Right atrium auricular region (tissue), 2 donors: ENCODE data around the gene BMP4. TPM values are rescaled to one million over a fixed set of nuclear protein-coding genes. Genes with fewer than 3 reads are reported as not detected.

Source experiments
- DNase-seq: peaks from one replicate; pipeline ENCODE4 v3.0.0-alpha.2; 2019; ENCODE audit warnings: low spot score
- H3K27ac ChIP-seq, 2 donors: fragments of 200-600 bp; sonication (generic); 1 replicate in 1 of 2; 2 replicates in 1 of 2; pipeline ENCODE4 v1.5.1; 2016 to 2019
- H3K27me3 ChIP-seq, 2 donors: fragments of 200-600 bp; sonication (generic); one replicate each; pipeline versions ENCODE4 v1.5.1 to v1.6.0; 2017 to 2019
- H3K36me3 ChIP-seq: fragments of 200-600 bp; sonication (generic); one replicate; pipeline ENCODE4 v1.5.1; 2016
- H3K4me1 ChIP-seq, 2 donors: fragments of 200-600 bp; sonication (generic); one replicate each; pipeline versions ENCODE4 v1.5.1 to v1.6.0; 2017 to 2019
- H3K4me3 ChIP-seq, 2 donors: fragments of 200-600 bp; sonication (generic); 1 replicate in 1 of 2; 2 replicates in 1 of 2; pipeline ENCODE4 v1.5.1; 2017 to 2019; ENCODE audit warnings: mild to moderate bottlenecking in 1 of 2, moderate library complexity in 1 of 2
- H3K9me3 ChIP-seq, 2 donors: fragments of 200-600 bp; sonication (generic); one replicate each; pipeline ENCODE4 v1.5.1; 2019
- total RNA-seq, 2 donors: library from RNA; depleted of rRNA; stranded (reverse); fragments of >200 nt; gene quantifications; one replicate each; pipeline ENCODE4 v1.1.0, GENCODE V29; 2016
- TF ChIP-seq, protein P1 (sequence below), 2 donors: fragments of 200-600 bp; sonication (generic); IDR thresholded peaks; one replicate each; pipeline ENCODE4 v1.5.1; 2019; ENCODE audit warnings: antibody characterized with exemption in 2 of 2

BMP4 gene
- total RNA-seq, 2 donors from 2014 or later, result 7.8 to 17.9 TPM

DNA sequence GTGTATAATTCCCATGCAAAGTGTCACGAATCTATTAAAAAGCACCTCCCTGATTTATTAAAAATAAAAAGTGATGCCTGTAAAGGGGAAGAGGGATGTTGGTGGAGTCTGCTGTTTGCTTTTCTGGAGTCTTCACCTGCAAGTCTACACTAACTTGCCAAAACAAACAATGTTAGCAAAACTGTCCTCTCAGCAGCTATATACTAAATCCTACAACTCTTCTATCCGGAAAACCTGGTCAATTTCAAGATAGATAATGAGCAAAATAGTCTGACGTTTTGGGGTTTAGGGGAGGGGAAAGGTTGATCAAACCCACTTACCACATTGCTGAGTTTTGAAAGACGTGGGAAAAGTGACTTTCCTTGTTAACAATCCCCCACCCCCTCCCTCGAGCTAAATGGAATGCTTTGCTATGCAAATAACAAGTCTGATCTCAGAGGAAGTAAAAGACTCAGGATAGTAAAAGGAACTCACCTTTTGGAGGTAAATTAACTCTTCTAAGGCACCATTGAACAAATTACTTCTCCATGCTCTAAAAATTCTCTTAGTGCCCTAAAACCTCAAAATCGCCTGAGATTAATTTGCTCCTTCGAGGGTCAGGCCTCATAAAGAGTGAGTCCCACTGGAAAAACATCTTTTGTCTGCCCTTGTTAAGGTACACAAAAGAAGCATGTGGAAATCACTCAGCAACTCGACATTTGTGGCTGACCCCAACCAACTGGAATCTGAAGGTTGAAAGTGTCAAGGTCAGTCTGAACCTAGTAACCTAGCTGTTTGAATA lies 13.5 kb downstream of the BMP4 start:
- no peaks in the 10 kb centered on the region for H3K4me1 ChIP-seq
- H3K36me3 ChIP-seq, result no peaks in the 10 kb centered on the region
- H3K4me3 ChIP-seq, result no peak overlapping the region

DNA sequence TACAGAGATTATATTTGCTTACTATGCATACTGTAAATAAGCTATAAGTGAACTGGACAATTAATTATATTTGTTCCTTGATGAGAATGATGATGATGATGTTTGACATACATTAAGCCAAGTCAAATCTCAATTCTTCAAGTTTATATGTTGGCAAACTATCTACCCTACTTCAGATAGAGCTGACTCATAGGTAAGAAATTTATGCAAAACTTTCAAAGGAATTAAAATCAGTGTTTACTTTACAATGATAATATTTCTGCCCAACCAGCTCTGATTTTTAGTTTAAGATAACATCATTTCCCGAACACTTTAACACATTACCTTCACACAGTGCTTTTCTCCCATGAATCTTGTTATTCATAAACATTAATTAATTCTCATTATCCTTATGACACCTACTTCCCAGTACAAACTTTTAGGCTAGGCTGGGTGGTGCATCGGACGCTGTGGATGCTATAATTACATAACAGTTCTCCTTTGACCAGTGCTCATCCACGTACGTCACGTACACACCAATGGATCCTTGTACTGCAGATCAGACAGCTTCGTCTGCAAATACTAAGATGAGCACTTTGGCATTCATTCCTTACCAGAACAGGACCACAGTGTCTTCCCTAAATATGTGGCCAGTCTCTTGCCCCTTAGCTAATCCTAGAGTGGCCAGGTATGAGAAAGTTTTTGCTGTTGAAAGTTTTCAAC lies 18.3 kb downstream of the BMP4 start:
- DNase-seq, result no peak
- Histone ChIP-seq H3K9me3 (no peaks in the 10 kb centered on the region), H3K36me3 (no peaks in the 10 kb centered on the region), H3K27ac (no peak overlapping the region), H3K27me3 (no peaks in the 10 kb centered on the region), H3K4me3 (no peak overlapping the region), H3K4me1 (no peaks in the 10 kb centered on the region)
- TF ChIP-seq, protein P1, sequence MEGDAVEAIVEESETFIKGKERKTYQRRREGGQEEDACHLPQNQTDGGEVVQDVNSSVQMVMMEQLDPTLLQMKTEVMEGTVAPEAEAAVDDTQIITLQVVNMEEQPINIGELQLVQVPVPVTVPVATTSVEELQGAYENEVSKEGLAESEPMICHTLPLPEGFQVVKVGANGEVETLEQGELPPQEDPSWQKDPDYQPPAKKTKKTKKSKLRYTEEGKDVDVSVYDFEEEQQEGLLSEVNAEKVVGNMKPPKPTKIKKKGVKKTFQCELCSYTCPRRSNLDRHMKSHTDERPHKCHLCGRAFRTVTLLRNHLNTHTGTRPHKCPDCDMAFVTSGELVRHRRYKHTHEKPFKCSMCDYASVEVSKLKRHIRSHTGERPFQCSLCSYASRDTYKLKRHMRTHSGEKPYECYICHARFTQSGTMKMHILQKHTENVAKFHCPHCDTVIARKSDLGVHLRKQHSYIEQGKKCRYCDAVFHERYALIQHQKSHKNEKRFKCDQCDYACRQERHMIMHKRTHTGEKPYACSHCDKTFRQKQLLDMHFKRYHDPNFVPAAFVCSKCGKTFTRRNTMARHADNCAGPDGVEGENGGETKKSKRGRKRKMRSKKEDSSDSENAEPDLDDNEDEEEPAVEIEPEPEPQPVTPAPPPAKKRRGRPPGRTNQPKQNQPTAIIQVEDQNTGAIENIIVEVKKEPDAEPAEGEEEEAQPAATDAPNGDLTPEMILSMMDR (IDR thresholded peaks at IDR 0.05), result no peak

More for the DNA sequence above, 13.5 kb downstream of the BMP4 start:
- TF ChIP-seq, protein P1 (IDR thresholded peaks at IDR 0.05), result no peak
- Histone ChIP-seq H3K27me3 (no peaks in the 10 kb centered on the region), H3K27ac (no peak overlapping the region), H3K9me3 (no peaks in the 10 kb centered on the region)
- DNase-seq, result no peak

DNA sequence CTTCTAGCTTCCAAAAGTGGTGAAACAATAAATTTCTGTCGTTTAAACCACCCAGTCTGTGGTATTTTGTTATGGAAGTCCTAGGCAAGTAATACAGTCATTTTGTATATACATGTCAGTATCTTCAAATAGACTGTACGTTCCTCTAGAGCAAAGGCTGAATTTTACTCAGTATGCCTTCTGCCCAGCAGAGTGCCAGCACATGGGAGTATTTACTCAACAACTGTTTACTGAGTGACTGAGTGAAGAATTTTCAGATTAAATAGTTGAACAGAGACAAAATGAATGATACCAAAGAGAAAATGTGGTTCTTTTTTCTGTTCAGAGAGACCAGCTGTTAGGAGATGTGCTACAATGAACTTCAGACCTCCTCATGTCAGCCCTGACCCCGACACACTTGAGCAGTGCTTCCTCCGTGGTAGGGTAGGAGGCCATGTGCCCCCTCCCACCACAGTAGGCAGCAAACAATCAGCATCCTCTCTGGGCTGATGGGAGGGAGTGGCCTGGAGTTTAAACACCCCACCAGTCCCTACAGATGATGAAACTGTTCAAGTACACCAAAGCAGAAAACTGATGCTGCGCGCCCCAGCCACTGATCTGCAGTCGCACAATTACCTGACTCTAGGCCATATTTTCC lies 21.7 kb downstream of the BMP4 start:
- Histone ChIP-seq H3K4me3 (no peak overlapping the region), H3K4me1 (no peaks in the 10 kb centered on the region), H3K36me3 (no peaks in the 10 kb centered on the region), H3K27ac (no peak overlapping the region), H3K27me3 (no peaks in the 10 kb centered on the region), H3K9me3 (no peaks in the 10 kb centered on the region)
- TF ChIP-seq, protein P1 (IDR thresholded peaks at IDR 0.05), result no peak
- DNase-seq, result no peak

DNA sequence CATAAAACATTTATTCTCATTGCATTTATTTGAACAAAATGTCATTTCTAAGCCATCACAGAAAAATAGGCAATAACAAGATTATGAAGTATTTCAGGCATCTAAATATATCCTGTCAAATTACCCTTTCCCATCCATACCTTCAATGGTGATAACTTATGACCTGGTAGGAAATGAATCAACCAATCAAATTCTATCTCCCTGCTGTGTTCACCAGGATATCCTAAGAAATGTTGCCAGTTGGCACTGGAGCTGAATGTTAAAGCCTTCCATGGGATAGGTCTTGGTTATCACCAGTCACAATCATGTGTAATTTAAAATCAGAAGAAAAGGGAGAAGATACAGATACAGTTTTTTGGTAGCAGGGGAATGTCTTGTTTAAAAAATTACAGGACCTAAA lies 23.7 kb downstream of the BMP4 start:
- Histone ChIP-seq H3K9me3 (no peaks in the 10 kb centered on the region), H3K27ac (no peak overlapping the region), H3K4me3 (no peak overlapping the region), H3K27me3 (no peaks in the 10 kb centered on the region), H3K36me3 (no peaks in the 10 kb centered on the region), H3K4me1 (no peaks in the 10 kb centered on the region)
- no peak for DNase-seq
- TF ChIP-seq, protein P1 (IDR thresholded peaks at IDR 0.05), result no peak

DNA sequence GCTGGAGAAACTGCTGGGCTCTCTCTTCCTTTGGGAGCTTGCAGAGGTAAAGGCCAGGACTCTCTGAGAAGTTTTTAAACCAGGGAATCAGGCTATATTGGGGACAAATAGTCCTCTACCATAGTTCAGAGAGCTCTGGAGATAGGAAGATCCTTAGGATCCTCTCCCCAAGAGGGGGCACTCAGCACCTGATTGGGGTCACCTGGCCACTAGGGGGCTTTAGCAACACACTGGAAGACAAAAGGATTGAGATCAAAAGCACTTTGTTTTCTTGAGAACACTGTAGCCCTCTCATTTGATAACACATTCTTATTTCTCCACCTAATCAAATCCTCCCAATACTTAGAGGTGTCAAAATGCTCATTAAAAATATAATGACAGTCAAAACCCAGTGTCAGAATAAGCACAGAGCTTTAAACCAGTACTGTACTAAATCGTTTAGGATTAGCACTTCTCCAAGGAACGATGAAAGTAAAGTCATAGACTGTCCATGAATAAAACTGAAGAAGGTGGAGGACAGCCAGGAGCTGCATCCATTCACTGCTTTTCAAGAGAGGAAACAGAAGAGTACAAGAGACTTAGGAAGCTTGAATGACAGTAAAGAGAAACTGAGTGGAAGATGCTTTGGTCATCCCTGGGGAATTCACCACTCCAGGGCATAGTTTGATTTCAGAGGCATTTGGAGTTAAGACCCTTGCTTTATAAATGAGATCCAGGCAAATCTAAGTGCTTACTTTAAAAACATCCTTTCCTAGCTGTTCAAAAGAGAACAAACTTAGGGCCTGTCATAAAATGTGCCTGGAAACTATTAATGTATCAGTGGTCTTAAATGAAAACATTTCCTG lies 26.5 kb downstream of the BMP4 start:
- no peaks in the 10 kb centered on the region for H3K36me3 ChIP-seq
- TF ChIP-seq, protein P1 (IDR thresholded peaks at IDR 0.05), result peak in 1 of 2 donors; percentile 62

More for the DNA sequence above, 26.5 kb downstream of the BMP4 start:
- DNase-seq, result no peak
- Histone ChIP-seq H3K4me1 (no peaks in the 10 kb centered on the region), H3K27me3 (no peaks in the 10 kb centered on the region), H3K9me3 (no peaks in the 10 kb centered on the region), H3K27ac (no peak overlapping the region), H3K4me3 (no peak overlapping the region)
